Testis (tissue), 3 donors: Measurements from ENCODE around the gene NME7. TPM values are rescaled to one million over a fixed set of nuclear protein-coding genes. Genes with fewer than 3 reads are reported as not detected.

Experiments used
- DNase-seq: peaks from one replicate; pipeline ENCODE4 v3.0.0-alpha.2; 2019
- H3K27ac ChIP-seq, 2 donors: fragments of 200-600 bp; sonication (generic); one replicate each; pipeline ENCODE4 v1.5.1; 2019
- H3K27me3 ChIP-seq: fragments of 200-600 bp; sonication (generic); one replicate; pipeline ENCODE4 v1.5.1; 2019
- H3K36me3 ChIP-seq: fragments of 200-600 bp; sonication (generic); one replicate; pipeline ENCODE4 v1.5.1; 2017; ENCODE audit warnings: low read depth; ENCODE audit errors: missing control alignments
- H3K4me1 ChIP-seq: fragments of 200-600 bp; sonication (generic); one replicate; pipeline ENCODE4 v1.5.1; 2019
- H3K4me3 ChIP-seq, 2 donors: fragments of 200-600 bp; sonication (generic); one replicate each; pipeline ENCODE4 v1.5.1; 2017 to 2019
- H3K9me3 ChIP-seq: fragments of 200-600 bp; sonication (generic); one replicate; pipeline ENCODE4 v1.5.1; 2017
- CTCF ChIP-seq, 3 experiments: fragments of 450-650 bp in 2 of 3; fragments of 200-600 bp in 1 of 3; sonication (generic) in 1 of 3; IDR thresholded peaks; one replicate each; pipeline ENCODE4 v1.5.1; 2016 to 2019; ENCODE audit warnings: antibody characterized with exemption in 3 of 3, mild to moderate bottlenecking in 2 of 3, moderate library complexity in 1 of 3
- POLR2A ChIP-seq: fragments of 450-650 bp; IDR thresholded peaks from one replicate; pipeline ENCODE4 v1.6.1; 2017; ENCODE audit warnings: antibody characterized with exemption, mild to moderate bottlenecking, moderate library complexity
- WGBS, 2 donors: methylation state at CpG; one replicate each; pipeline ENCODE4 v1.1.5; 2018; 5-methylcytosine and 5-hydroxymethylcytosine counted together
- intact Hi-C: fragments of 100-400 bp; cut with DNase I; formaldehyde crosslinking; loops from one replicate; pipeline ENCODE4 v1.15.1; 2023; ENCODE audit warnings: low total_unique reads
- polyA plus RNA-seq: library from polyadenylated mRNA; stranded (reverse); fragments of 350-450 nt; fragmentation: Illumina TruSeq; extraction: RNeasy Lipid Tissue Mini Kit (QIAGEN cat#74804); gene quantifications from one replicate; pipeline ENCODE4 v1.2.3, GENCODE V29; 2014; ENCODE audit warnings: low read depth, low replicate concordance; ENCODE audit not compliant: insufficient read depth
- total RNA-seq, 2 donors: library from RNA; depleted of rRNA; stranded (reverse); fragments of >200 nt; gene quantifications; one replicate each; pipeline ENCODE4 v1.2.3, GENCODE V29; 2016

Gene NME7
- total and polyA plus RNA-seq, 3 donors from 2014 or later, result 21.4 to 29.0 (median 24.0) TPM

- Histone ChIP-seq H3K27me3 (no peaks in the 10 kb centered on the region), H3K9me3 (no peaks in the 10 kb centered on the region), H3K4me3 (no peak overlapping the region), H3K27ac (no peak overlapping the region), H3K36me3 (no peaks in the 10 kb centered on the region), H3K4me1 (no peaks in the 10 kb centered on the region)
- no peak for TF ChIP-seq POLR2A
- no peak for TF ChIP-seq CTCF (IDR thresholded peaks at IDR 0.05)
- WGBS, 2 donors, result 80 to 85% methylated on average over 3 of the region's 3 CpGs
- intact Hi-C loops, result no loop called here
- DNase-seq, result no peak
Measured at GRCh38 chr1:169143346-169143745, 224.3 kb downstream of the NME7 start.

- Histone ChIP-seq H3K36me3 (no peaks in the 10 kb centered on the region), H3K27ac (no peak overlapping the region), H3K27me3 (no peaks in the 10 kb centered on the region), H3K4me3 (no peak overlapping the region), H3K9me3 (no peaks in the 10 kb centered on the region), H3K4me1 (no peaks in the 10 kb centered on the region)
- intact Hi-C loops, result no loop called here
- no peak for TF ChIP-seq POLR2A
- no peak for TF ChIP-seq CTCF (IDR thresholded peaks at IDR 0.05)
- 0 to 54% methylated on average over 1 of the region's 1 CpG for WGBS, 2 donors
- no peak for DNase-seq
Measured at GRCh38 chr1:169142129-169142528, 225.5 kb downstream of the NME7 start.

- H3K27me3 ChIP-seq, result no peaks in the 10 kb centered on the region
- intact Hi-C loops, result no loop called here
- 81 to 86% methylated on average over 3 of the region's 3 CpGs for WGBS, 2 donors
- H3K4me1 ChIP-seq, result no peaks in the 10 kb centered on the region
- no peak overlapping the region for H3K27ac ChIP-seq
- no peaks in the 10 kb centered on the region for H3K36me3 ChIP-seq
- DNase-seq, result no peak
- H3K9me3 ChIP-seq, result no peaks in the 10 kb centered on the region
- no peak overlapping the region for H3K4me3 ChIP-seq
- TF ChIP-seq CTCF (IDR thresholded peaks at IDR 0.05) (no peak), POLR2A (no peak)
Measured at GRCh38 chr1:169141356-169141755, 226.2 kb downstream of the NME7 start.

- TF ChIP-seq CTCF (IDR thresholded peaks at IDR 0.05) (no peak), POLR2A (no peak)
- intact Hi-C loops, result no loop called here
Measured at GRCh38 chr1:169138866-169139670, 228.5 kb downstream of the NME7 start.

GRCh38 chr1:169137357-169137756 is 230.2 kb downstream of the NME7 start:
- no peak for DNase-seq
- intact Hi-C loops, result no loop called here
- H3K27me3 ChIP-seq, result no peaks in the 10 kb centered on the region
- TF ChIP-seq POLR2A (no peak), CTCF (IDR thresholded peaks at IDR 0.05) (no peak)
- 94 to 95% methylated on average over 4 of the region's 4 CpGs for WGBS, 2 donors
- peaks cover 5% of the 10 kb centered on the region for H3K4me1 ChIP-seq
- H3K27ac ChIP-seq, result no peak overlapping the region
- H3K36me3 ChIP-seq, result no peaks in the 10 kb centered on the region
- H3K4me3 ChIP-seq, result no peak overlapping the region
- H3K9me3 ChIP-seq, result no peaks in the 10 kb centered on the region

More at GRCh38 chr1:169138866-169139670, 228.5 kb downstream of the NME7 start:
- Histone ChIP-seq H3K9me3 (no peaks in the 10 kb centered on the region), H3K27me3 (no peaks in the 10 kb centered on the region), H3K27ac (no peak overlapping the region), H3K4me1 (no peaks in the 10 kb centered on the region), H3K36me3 (no peaks in the 10 kb centered on the region), H3K4me3 (no peak overlapping the region)
- 84 to 92% methylated on average over 2 of the region's 2 CpGs for WGBS, 2 donors
- DNase-seq, result no peak
